K562 (cell line): ENCODE results near the gene ZMYND12. TPM values are rescaled to one million over a fixed set of nuclear protein-coding genes. Genes with fewer than 3 reads are reported as not detected.
A peak's percentile ranks its signal among the peaks of the same experiment; 100 is the strongest.

Experiments
- ATF1 ChIP-seq, 2 experiments: fragments of 450-650 bp in 1 of 2; IDR thresholded peaks; 2 replicates each; pipeline ENCODE4 v1.6.1; 2016; ENCODE audit warnings: missing compliant biosample characterization in 1 of 2, missing genetic modification characterization in 1 of 2
- BHLHE40 ChIP-seq: IDR thresholded peaks from 2 replicates; pipeline ENCODE4 v1.6.1; 2011; ENCODE audit warnings: low read length, improper control_type of control experiment
- CREB1 ChIP-seq, 2 experiments: sonication (generic) in 1 of 2; formaldehyde crosslinking in 1 of 2; IDR thresholded peaks; 2 replicates each; pipeline versions ENCODE4 v1.6.1 to v1.8.0; 2012 to 2022; ENCODE audit warnings: inconsistent platforms in 1 of 2, mild to moderate bottlenecking in 1 of 2, missing genetic modification reagents in 1 of 2, moderate library complexity in 1 of 2
- ETV6 ChIP-seq, 3 experiments: fragments of 150-350 bp in 1 of 3; sonication (generic) in 1 of 3; formaldehyde crosslinking in 1 of 3; IDR thresholded peaks; 2 replicates each; pipeline versions ENCODE4 v1.6.1 to v1.8.0; 2014 to 2022; ENCODE audit warnings: borderline replicate concordance in 2 of 3, low read depth in 2 of 3, antibody characterized with exemption in 1 of 3, low read length in 1 of 3, mild to moderate bottlenecking in 1 of 3, missing genetic modification reagents in 1 of 3
- FOSL1 ChIP-seq: fragments of 200-800 bp; sonication (Bioruptor generic); conservative IDR thresholded peaks from 2 replicates; pipeline ENCODE4 v1.6.1; 2016; ENCODE audit warnings: missing genetic modification characterization, missing compliant biosample characterization
- GABPA ChIP-seq: fragments of 200-800 bp; sonication (Bioruptor generic); conservative IDR thresholded peaks from 2 replicates; pipeline ENCODE4 v1.6.1; 2016; ENCODE audit warnings: low read depth, missing genetic modification characterization, missing compliant biosample characterization
- NFATC3 ChIP-seq: fragments of 450-650 bp; IDR thresholded peaks from 2 replicates; pipeline ENCODE4 v1.6.1; 2017; ENCODE audit warnings: mild to moderate bottlenecking
- NR2C1 ChIP-seq, 2 experiments: fragments of 450-650 bp; IDR thresholded peaks; 2 replicates each; pipeline ENCODE4 v1.6.1; 2017; ENCODE audit warnings: mild to moderate bottlenecking in 2 of 2, antibody characterized with exemption in 1 of 2, inconsistent platforms in 1 of 2, missing compliant biosample characterization in 1 of 2, missing genetic modification characterization in 1 of 2
- POLR2B ChIP-seq: fragments of 450-650 bp; IDR thresholded peaks from 2 replicates; pipeline ENCODE4 v1.6.1; 2018; ENCODE audit warnings: low read depth; ENCODE audit not compliant: partially characterized antibody
- POLR2H ChIP-seq: IDR thresholded peaks from 2 replicates; pipeline ENCODE4 v1.6.1; 2016; ENCODE audit warnings: missing genetic modification characterization, low read depth, mild to moderate bottlenecking, control low read depth, missing compliant biosample characterization, moderate library complexity
- RB1 ChIP-seq: fragments of 450-650 bp; IDR thresholded peaks from 2 replicates; pipeline ENCODE4 v1.6.1; 2017; ENCODE audit warnings: low read depth, mild to moderate bottlenecking
- SMAD4 ChIP-seq: fragments of 250-450 bp; sonication (Bioruptor Pico); conservative IDR thresholded peaks from 2 replicates; pipeline ENCODE4 v1.8.0; 2021; ENCODE audit warnings: inconsistent platforms, mild to moderate bottlenecking, moderate library complexity
- TARDBP ChIP-seq: fragments of 450-650 bp; IDR thresholded peaks from 2 replicates; pipeline ENCODE4 v1.6.1; 2016
- TEAD4 ChIP-seq, 2 experiments: sonication (generic) in 1 of 2; formaldehyde crosslinking in 1 of 2; IDR thresholded peaks; 2 replicates each; pipeline versions ENCODE4 v1.6.1 to v1.8.0; 2012 to 2022; ENCODE audit warnings: borderline replicate concordance in 1 of 2, inconsistent platforms in 1 of 2, low read length in 1 of 2, mild to moderate bottlenecking in 1 of 2, missing genetic modification reagents in 1 of 2
- USF2 ChIP-seq: sonication (generic); formaldehyde crosslinking; IDR thresholded peaks from 2 replicates; pipeline ENCODE4 v1.5.0; 2020; ENCODE audit warnings: missing genetic modification reagents
- ZBTB11 ChIP-seq, 3 experiments: fragments of 200-800 bp in 1 of 3; fragments of 250-450 bp in 1 of 3; fragments of 450-650 bp in 1 of 3; sonication (Bioruptor Pico) in 1 of 3; sonication (Bioruptor generic) in 1 of 3; formaldehyde crosslinking in 1 of 3; IDR thresholded peaks; 2 replicates each; pipeline versions ENCODE4 v1.6.1 to v1.8.0; 2016 to 2022; ENCODE audit warnings: mild to moderate bottlenecking in 2 of 3, missing genetic modification characterization in 2 of 3, missing compliant biosample characterization in 1 of 3, moderate library complexity in 1 of 3
- ZNF586 ChIP-seq: fragments of 450-650 bp; formaldehyde crosslinking; conservative IDR thresholded peaks from 2 replicates; pipeline ENCODE4 v1.4.0; 2020; ENCODE audit warnings: mild to moderate bottlenecking, moderate library complexity
- ZNF644 ChIP-seq: fragments of 200-800 bp; sonication (Bioruptor generic); IDR thresholded peaks from 2 replicates; pipeline ENCODE4 v1.6.1; 2016; ENCODE audit warnings: low read depth, missing genetic modification characterization, missing compliant biosample characterization
- polyA plus RNA-seq, 8 experiments: library from polyadenylated mRNA; depleted of rRNA in 4 of 8; stranded (reverse) in 5 of 8; unstranded in 3 of 8; fragments of >200 nt; fragmentation: Nextera tagmentation in 2 of 8; fragmentation: Illumina TruSeq in 1 of 8; extraction: Ambion mirVana in 2 of 8; extraction: Trizol in 1 of 8; gene quantifications; 2 replicates each; pipeline versions ENCODE4 v1.2.1 to v1.2.3, GENCODE V29; 2011 to 2014; ENCODE audit warnings: inconsistent platforms in 1 of 8, missing spikeins in 1 of 8
- total RNA-seq, 7 experiments: library from RNA; depleted of rRNA in 6 of 7; stranded (reverse); fragments of >200 nt in 6 of 7; fragmentation: Illumina TruSeq in 2 of 7; extraction: Trizol in 2 of 7; gene quantifications; 2 replicates each; pipeline versions ENCODE4 v1.2.1 to v1.2.3, GENCODE V29; 2011 to 2021; ENCODE audit warnings: low replicate concordance in 1 of 7
- TF ChIP-seq, protein P1 (sequence below): fragments of 250-450 bp; sonication (Bioruptor Pico); IDR thresholded peaks from 2 replicates; pipeline ENCODE4 v1.5.0; 2020; ENCODE audit warnings: mild to moderate bottlenecking, borderline replicate concordance

The ZMYND12 gene
- total and polyA plus RNA-seq, 9 of the 15 experiments (the other 6 are each of a cell fraction or from before 2014, with no cell fraction given): not detected

GRCh38 chr1:42456010-42456753 is at the start of gene ZMYND12, which contains the start of gene PPCS (continued):
- TF ChIP-seq SMAD4 (CRISPR knock-in tag) (0 out of 2 replicates have a peak, but pooled peaks have one; percentile 12), TARDBP (no peak), NR2C1 (IDR thresholded peaks at IDR 0.05) (no peak), NR2C1 (tag; IDR thresholded peaks at IDR 0.05) (no peak), CREB1 (IDR thresholded peaks at IDR 0.05) (0 out of 2 replicates have a peak, but pooled peaks have one; percentile 34), CREB1 (CRISPR knock-in tag; IDR thresholded peaks at IDR 0.05) (no peak), POLR2H (peak; percentile 50; the same call in 1 of the 2 replicates), POLR2B (peak; percentile 73), FOSL1 (no peak), TEAD4 (IDR thresholded peaks at IDR 0.05; ENCODE audit: low read length) (no peak), TEAD4 (CRISPR knock-in tag; IDR thresholded peaks at IDR 0.05; ENCODE audit: borderline replicate concordance) (no peak), ZNF644 (tag) (0 out of 2 replicates have a peak, but pooled peaks have one; percentile 41), ETV6 (IDR thresholded peaks at IDR 0.05; ENCODE audit: borderline replicate concordance in 1 of 2, low read depth in 2 of 2, low read length in 1 of 2) (no peak), ETV6 (CRISPR knock-in tag; IDR thresholded peaks at IDR 0.05; ENCODE audit: borderline replicate concordance) (no peak), RB1 (0 out of 2 replicates have a peak, but pooled peaks have one; percentile 25), BHLHE40 (peak; percentile 64; the same call in 1 of the 2 replicates), NFATC3 (no peak), ATF1 (CRISPR knock-in tag; IDR thresholded peaks at IDR 0.05) (no peak), ATF1 (tag; IDR thresholded peaks at IDR 0.05) (peak; percentile 69), ZNF586 (CRISPR knock-in tag) (no peak), USF2 (CRISPR knock-in tag) (peak; percentile 40), ZBTB11 (CRISPR knock-in tag; IDR thresholded peaks at IDR 0.05) (peak in 2 of 3 experiments; percentile 13 to 53; a peak in 1 of 6 replicates), GABPA (0 out of 2 replicates have a peak, but pooled peaks have one; percentile 69)
- TF ChIP-seq, protein P1, sequence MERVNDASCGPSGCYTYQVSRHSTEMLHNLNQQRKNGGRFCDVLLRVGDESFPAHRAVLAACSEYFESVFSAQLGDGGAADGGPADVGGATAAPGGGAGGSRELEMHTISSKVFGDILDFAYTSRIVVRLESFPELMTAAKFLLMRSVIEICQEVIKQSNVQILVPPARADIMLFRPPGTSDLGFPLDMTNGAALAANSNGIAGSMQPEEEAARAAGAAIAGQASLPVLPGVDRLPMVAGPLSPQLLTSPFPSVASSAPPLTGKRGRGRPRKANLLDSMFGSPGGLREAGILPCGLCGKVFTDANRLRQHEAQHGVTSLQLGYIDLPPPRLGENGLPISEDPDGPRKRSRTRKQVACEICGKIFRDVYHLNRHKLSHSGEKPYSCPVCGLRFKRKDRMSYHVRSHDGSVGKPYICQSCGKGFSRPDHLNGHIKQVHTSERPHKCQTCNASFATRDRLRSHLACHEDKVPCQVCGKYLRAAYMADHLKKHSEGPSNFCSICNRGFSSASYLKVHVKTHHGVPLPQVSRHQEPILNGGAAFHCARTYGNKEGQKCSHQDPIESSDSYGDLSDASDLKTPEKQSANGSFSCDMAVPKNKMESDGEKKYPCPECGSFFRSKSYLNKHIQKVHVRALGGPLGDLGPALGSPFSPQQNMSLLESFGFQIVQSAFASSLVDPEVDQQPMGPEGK (CRISPR knock-in tag): no peak
